ENCODE data around the gene RAD51B.

The RAD51B gene

GRCh38 chr14:68632054-68632895 lies 812.7 kb downstream of the RAD51B start:
- no peak for DNase-seq (ENCODE audit: low read depth, low spot score)
- H3K4me3 ChIP-seq (ENCODE audit: low read length), result no peak overlapping the region

GRCh38 chr14:68633131-68633991 lies 813.8 kb downstream of the RAD51B start:
- DNase-seq (ENCODE audit: low read depth, low spot score), result no peak
- no peak overlapping the region for H3K4me3 ChIP-seq (ENCODE audit: low read length)

GRCh38 chr14:68634332-68634731 lies 814.8 kb downstream of the RAD51B start:
- no peak overlapping the region for H3K4me3 ChIP-seq (ENCODE audit: low read length)
- no peak for DNase-seq (ENCODE audit: low read depth, low spot score)

GRCh38 chr14:68634874-68635595 lies 815.5 kb downstream of the RAD51B start:
- H3K4me3 ChIP-seq (ENCODE audit: low read length), result no peak overlapping the region
- no peak for DNase-seq (ENCODE audit: low read depth, low spot score)

- no peak overlapping the region for H3K4me3 ChIP-seq (ENCODE audit: low read length)
- no peak for DNase-seq (ENCODE audit: low read depth, low spot score)
Measured at GRCh38 chr14:68636597-68636996, 817.0 kb downstream of the RAD51B start.

- no peak for DNase-seq (ENCODE audit: low read depth, low spot score)
Measured at GRCh38 chr14:68637106-68638021, 817.8 kb downstream of the RAD51B start.

GRCh38 chr14:68638141-68638999 lies 818.8 kb downstream of the RAD51B start:
- no peak overlapping the region for H3K4me3 ChIP-seq (ENCODE audit: low read length)
- DNase-seq (ENCODE audit: low read depth, low spot score), result no peak

More at GRCh38 chr14:68637106-68638021, 817.8 kb downstream of the RAD51B start:
- H3K4me3 ChIP-seq (ENCODE audit: low read length), result no peak overlapping the region

- DNase-seq (ENCODE audit: low read depth, low spot score), result no peak
Measured at GRCh38 chr14:68639000-68639757, 819.6 kb downstream of the RAD51B start.

GRCh38 chr14:68639758-68640574 lies 820.4 kb downstream of the RAD51B start:
- H3K4me3 ChIP-seq (ENCODE audit: low read length), result no peak overlapping the region
- no peak for DNase-seq (ENCODE audit: low read depth, low spot score)

More at GRCh38 chr14:68639000-68639757, 819.6 kb downstream of the RAD51B start:
- no peak overlapping the region for H3K4me3 ChIP-seq (ENCODE audit: low read length)

GRCh38 chr14:68643673-68644072 lies 824.1 kb downstream of the RAD51B start:
- H3K4me3 ChIP-seq (ENCODE audit: low read length), result no peak overlapping the region
- DNase-seq (ENCODE audit: low read depth, low spot score), result no peak

GRCh38 chr14:68644101-68644500 lies 824.5 kb downstream of the RAD51B start:
- no peak for DNase-seq (ENCODE audit: low read depth, low spot score)
- no peak overlapping the region for H3K4me3 ChIP-seq (ENCODE audit: low read length)

- DNase-seq (ENCODE audit: low read depth, low spot score), result no peak
- no peak overlapping the region for H3K4me3 ChIP-seq (ENCODE audit: low read length)
Measured at GRCh38 chr14:68645371-68645770, 825.8 kb downstream of the RAD51B start.

GRCh38 chr14:68649476-68650189 lies 830.1 kb downstream of the RAD51B start:
- no peak for DNase-seq (ENCODE audit: low read depth, low spot score)
- no peak overlapping the region for H3K4me3 ChIP-seq (ENCODE audit: low read length)

GRCh38 chr14:68650404-68650994 lies 830.9 kb downstream of the RAD51B start:
- no peak overlapping the region for H3K4me3 ChIP-seq (ENCODE audit: low read length)
- no peak for DNase-seq (ENCODE audit: low read depth, low spot score)

GRCh38 chr14:68651075-68651474 lies 831.5 kb downstream of the RAD51B start:
- DNase-seq (ENCODE audit: low read depth, low spot score), result no peak
- no peak overlapping the region for H3K4me3 ChIP-seq (ENCODE audit: low read length)

Measured in Jurkat, Clone E6-1 (cell line).